GM19328 (cell line): Measurements from ENCODE around the gene RASA4B.
"Not testable (repeated sequence)": the region's sequence is repeated elsewhere in the genome, so short reads cannot be mapped to it uniquely, and the experiment has no call there.

Experiments used
- ATAC-seq: cut with Tn5 transposase; IDR thresholded peaks from one replicate; pipeline ENCODE4 v1.9.1; 2021; ENCODE audit warnings: mild to moderate bottlenecking, moderate library complexity; ENCODE audit not compliant: unreplicated experiment

Gene RASA4B

GRCh38 chr7:102512642-102513221, 4.8 kb downstream of the RASA4B start:
- not testable (repeated sequence) for ATAC-seq

- ATAC-seq: peak; percentile 31
Observed at GRCh38 chr7:102511860-102512522, 5.6 kb downstream of the RASA4B start.

GRCh38 chr7:102510575-102510974, 7.0 kb downstream of the RASA4B start:
- not testable (repeated sequence) for ATAC-seq

GRCh38 chr7:102507410-102508088, 10.0 kb downstream of the RASA4B start:
- ATAC-seq: not testable (repeated sequence)

- not testable (repeated sequence) for ATAC-seq
Observed at GRCh38 chr7:102505298-102506185, 12.0 kb downstream of the RASA4B start.

GRCh38 chr7:102503141-102503540, 14.4 kb downstream of the RASA4B start:
- not testable (repeated sequence) for ATAC-seq

- not testable (repeated sequence) for ATAC-seq
Observed at GRCh38 chr7:102498321-102498720, 19.3 kb downstream of the RASA4B start.

- ATAC-seq: not testable (repeated sequence)
Observed at GRCh38 chr7:102497308-102497707, 20.3 kb downstream of the RASA4B start.

- not testable (repeated sequence) for ATAC-seq
Observed at GRCh38 chr7:102496861-102497260, 20.7 kb downstream of the RASA4B start.

- ATAC-seq: peak; percentile 64
Observed at GRCh38 chr7:102494473-102495149, 23.0 kb downstream of the RASA4B start.

- not testable (repeated sequence) for ATAC-seq
Observed at GRCh38 chr7:102494026-102494425, 23.6 kb downstream of the RASA4B start.

GRCh38 chr7:102493220-102493935, 24.2 kb downstream of the RASA4B start:
- ATAC-seq: not testable (repeated sequence)

- ATAC-seq: peak; percentile 48
Observed at GRCh38 chr7:102490529-102491075, 27.0 kb downstream of the RASA4B start.

GRCh38 chr7:102484317-102484716, 33.3 kb downstream of the RASA4B start:
- not testable (repeated sequence) for ATAC-seq

GRCh38 chr7:102481962-102482361, 35.6 kb downstream of the RASA4B start:
- not testable (repeated sequence) for ATAC-seq

GRCh38 chr7:102479982-102480637, 37.5 kb downstream of the RASA4B start:
- ATAC-seq: not testable (repeated sequence)

GRCh38 chr7:102479209-102479584, 38.4 kb downstream of the RASA4B start:
- peak; percentile 16 for ATAC-seq

GRCh38 chr7:102478314-102479208, 39.0 kb downstream of the RASA4B start, which contains the start of gene POLR2J:
POLR2J (minus strand) TSS chr7:102478922; CDS start chr7:102478860, 62 bp downstream.
- peak; percentile 84 for ATAC-seq
